ENCODE measurements around the gene RHBDL2.

The RHBDL2 gene

DNA sequence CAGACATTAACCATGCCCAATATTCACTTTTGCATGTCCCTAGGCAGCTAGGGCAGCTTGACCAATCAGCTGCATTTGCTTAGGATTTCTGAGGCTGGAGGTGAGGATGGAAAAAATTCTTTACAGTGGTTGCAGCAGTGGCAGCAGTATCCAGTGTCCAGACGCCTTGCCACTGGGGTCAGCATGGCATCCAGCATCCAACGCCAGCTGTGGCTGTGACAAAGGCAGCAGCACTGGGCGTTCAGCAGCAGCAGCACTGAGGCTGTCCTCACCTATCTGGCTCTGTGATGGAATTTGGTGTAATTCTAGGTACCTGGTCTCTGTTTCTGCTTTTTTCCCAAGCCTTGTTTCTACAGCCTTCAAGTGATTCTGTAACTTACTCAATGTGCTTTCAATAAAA, 15.5 kb downstream of the RHBDL2 start:
- H3K4me2 ChIP-seq (ENCODE audit: low read depth, low read length, poor library complexity, severe bottlenecking), result no peak overlapping the region
- no peaks in the 10 kb centered on the region for H3K79me2 ChIP-seq (ENCODE audit: insufficient read depth, low read length)
- no peak overlapping the region for H3K4me3 ChIP-seq (ENCODE audit: low read length, poor library complexity, severe bottlenecking)
- H4K20me1 ChIP-seq (ENCODE audit: insufficient read depth, low read length, poor library complexity, severe bottlenecking), result no peaks in the 10 kb centered on the region
- TF ChIP-seq EZH2phosphoT487 (IDR thresholded peaks at IDR 0.05; ENCODE audit: borderline replicate concordance), result no peak
- no peak for TF ChIP-seq CTCF (conservative IDR thresholded peaks at IDR 0.05; ENCODE audit: low read length)
- no peaks in the 10 kb centered on the region for H3K9me3 ChIP-seq (ENCODE audit: insufficient read depth, low read depth, low read length)
- H3K36me3 ChIP-seq (ENCODE audit: insufficient read depth, low read length), result no peaks in the 10 kb centered on the region
- H2AFZ ChIP-seq (ENCODE audit: low read length), result no peak overlapping the region
- no peaks in the 10 kb centered on the region for H3K27me3 ChIP-seq (ENCODE audit: insufficient read depth, low read length, poor library complexity, severe bottlenecking)
- H3F3A ChIP-seq (ENCODE audit: low read depth), result no peaks in the 10 kb centered on the region
- no peaks in the 10 kb centered on the region for H3K4me1 ChIP-seq (ENCODE audit: insufficient read depth, low read length, poor library complexity, severe bottlenecking)
- H3K9me2 ChIP-seq (replicated peaks; ENCODE audit: low read depth, low read length), result no peaks in the 10 kb centered on the region
- H3K9ac ChIP-seq (ENCODE audit: low read depth, low read length, poor library complexity, severe bottlenecking), result no peak overlapping the region

- H3K9me2 ChIP-seq (replicated peaks; ENCODE audit: low read depth, low read length), result no peaks in the 10 kb centered on the region
- no peak overlapping the region for H3K4me3 ChIP-seq (ENCODE audit: low read length, poor library complexity, severe bottlenecking)
- H3K79me2 ChIP-seq (ENCODE audit: insufficient read depth, low read length), result no peaks in the 10 kb centered on the region
- H3K4me1 ChIP-seq (ENCODE audit: insufficient read depth, low read length, poor library complexity, severe bottlenecking), result no peaks in the 10 kb centered on the region
- H2AFZ ChIP-seq (ENCODE audit: low read length), result no peak overlapping the region
- no peaks in the 10 kb centered on the region for H3K36me3 ChIP-seq (ENCODE audit: insufficient read depth, low read length)
- no peaks in the 10 kb centered on the region for H3K27me3 ChIP-seq (ENCODE audit: insufficient read depth, low read length, poor library complexity, severe bottlenecking)
- no peaks in the 10 kb centered on the region for H4K20me1 ChIP-seq (ENCODE audit: insufficient read depth, low read length, poor library complexity, severe bottlenecking)
- TF ChIP-seq CTCF (conservative IDR thresholded peaks at IDR 0.05; ENCODE audit: low read length), result no peak
- TF ChIP-seq EZH2phosphoT487 (IDR thresholded peaks at IDR 0.05; ENCODE audit: borderline replicate concordance), result no peak
- H3K9me3 ChIP-seq (ENCODE audit: insufficient read depth, low read depth, low read length), result no peaks in the 10 kb centered on the region
- H3F3A ChIP-seq (ENCODE audit: low read depth), result no peaks in the 10 kb centered on the region
- no peak overlapping the region for H3K4me2 ChIP-seq (ENCODE audit: low read depth, low read length, poor library complexity, severe bottlenecking)
- no peak overlapping the region for H3K9ac ChIP-seq (ENCODE audit: low read depth, low read length, poor library complexity, severe bottlenecking)
These were observed 16.2 kb downstream of the RHBDL2 start for GRCh38 chr1:38925391-38925790.

DNA sequence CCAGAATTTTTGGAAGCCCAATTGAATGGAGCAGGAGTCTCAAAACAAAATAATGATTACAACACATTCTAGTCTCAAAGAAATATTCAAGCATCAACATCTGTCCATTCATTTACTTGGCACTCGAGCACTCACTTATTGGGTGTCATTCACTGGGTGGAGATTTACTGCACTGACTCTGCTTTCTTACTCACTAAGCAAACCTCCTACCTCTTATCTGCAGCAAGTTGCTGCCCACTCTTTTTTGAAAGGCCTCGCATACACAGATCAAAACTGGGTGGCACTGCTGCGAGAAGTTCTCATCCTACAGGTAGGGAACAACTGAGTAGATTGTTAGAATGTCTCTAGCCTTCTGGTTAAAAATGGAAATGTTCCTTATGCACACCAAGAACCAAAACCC, 18.0 kb downstream of the RHBDL2 start:
- no peaks in the 10 kb centered on the region for H3K9me3 ChIP-seq (ENCODE audit: insufficient read depth, low read depth, low read length)
- H3K9ac ChIP-seq (ENCODE audit: low read depth, low read length, poor library complexity, severe bottlenecking), result no peak overlapping the region
- TF ChIP-seq CTCF (conservative IDR thresholded peaks at IDR 0.05; ENCODE audit: low read length) (no peak), EZH2phosphoT487 (IDR thresholded peaks at IDR 0.05; ENCODE audit: borderline replicate concordance) (no peak)
- H3F3A ChIP-seq (ENCODE audit: low read depth), result no peaks in the 10 kb centered on the region
- no peaks in the 10 kb centered on the region for H3K27me3 ChIP-seq (ENCODE audit: insufficient read depth, low read length, poor library complexity, severe bottlenecking)
- no peaks in the 10 kb centered on the region for H3K36me3 ChIP-seq (ENCODE audit: insufficient read depth, low read length)
- H3K79me2 ChIP-seq (ENCODE audit: insufficient read depth, low read length), result no peaks in the 10 kb centered on the region
- no peak overlapping the region for H2AFZ ChIP-seq (ENCODE audit: low read length)
- no peaks in the 10 kb centered on the region for H4K20me1 ChIP-seq (ENCODE audit: insufficient read depth, low read length, poor library complexity, severe bottlenecking)
- H3K4me1 ChIP-seq (ENCODE audit: insufficient read depth, low read length, poor library complexity, severe bottlenecking), result no peaks in the 10 kb centered on the region
- no peak overlapping the region for H3K4me3 ChIP-seq (ENCODE audit: low read length, poor library complexity, severe bottlenecking)
- H3K9me2 ChIP-seq (replicated peaks; ENCODE audit: low read depth, low read length), result no peaks in the 10 kb centered on the region
- no peak overlapping the region for H3K4me2 ChIP-seq (ENCODE audit: low read depth, low read length, poor library complexity, severe bottlenecking)

Data from Loucy (cell line).